ENCODE measurements around the gene HTT.

GRCh38 chr4:3059943-3060342 is 14.5 kb upstream of the HTT start:
- TF ChIP-seq, protein P1, sequence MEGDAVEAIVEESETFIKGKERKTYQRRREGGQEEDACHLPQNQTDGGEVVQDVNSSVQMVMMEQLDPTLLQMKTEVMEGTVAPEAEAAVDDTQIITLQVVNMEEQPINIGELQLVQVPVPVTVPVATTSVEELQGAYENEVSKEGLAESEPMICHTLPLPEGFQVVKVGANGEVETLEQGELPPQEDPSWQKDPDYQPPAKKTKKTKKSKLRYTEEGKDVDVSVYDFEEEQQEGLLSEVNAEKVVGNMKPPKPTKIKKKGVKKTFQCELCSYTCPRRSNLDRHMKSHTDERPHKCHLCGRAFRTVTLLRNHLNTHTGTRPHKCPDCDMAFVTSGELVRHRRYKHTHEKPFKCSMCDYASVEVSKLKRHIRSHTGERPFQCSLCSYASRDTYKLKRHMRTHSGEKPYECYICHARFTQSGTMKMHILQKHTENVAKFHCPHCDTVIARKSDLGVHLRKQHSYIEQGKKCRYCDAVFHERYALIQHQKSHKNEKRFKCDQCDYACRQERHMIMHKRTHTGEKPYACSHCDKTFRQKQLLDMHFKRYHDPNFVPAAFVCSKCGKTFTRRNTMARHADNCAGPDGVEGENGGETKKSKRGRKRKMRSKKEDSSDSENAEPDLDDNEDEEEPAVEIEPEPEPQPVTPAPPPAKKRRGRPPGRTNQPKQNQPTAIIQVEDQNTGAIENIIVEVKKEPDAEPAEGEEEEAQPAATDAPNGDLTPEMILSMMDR (IDR thresholded peaks at IDR 0.05 in 2 of 3, conservative IDR thresholded peaks at IDR 0.05 in 1 of 3; ENCODE audit: borderline replicate concordance in 1 of 3, insufficient read depth in 1 of 3, low read depth in 2 of 3, low read length in 2 of 3) = no peak
- TF ChIP-seq ZNF274 (IDR thresholded peaks at IDR 0.05; ENCODE audit: low read depth, low read length) = no peak
- TF ChIP-seq RAD21 (IDR thresholded peaks at IDR 0.05; ENCODE audit: low read depth) = no peak
- no peak for TF ChIP-seq POLR2A (IDR thresholded peaks at IDR 0.05; ENCODE audit: borderline replicate concordance, extremely low read depth, insufficient read depth, insufficient read length)
- no peak for TF ChIP-seq EGR1 (IDR thresholded peaks at IDR 0.05; ENCODE audit: low read depth)
- no peak for TF ChIP-seq POLR2AphosphoS5 (IDR thresholded peaks at IDR 0.05; ENCODE audit: low read depth, low read length)
- no peak for TF ChIP-seq REST (IDR thresholded peaks at IDR 0.05; ENCODE audit: low read depth)
